SU-DHL-6 (cell line): ENCODE measurements around the gene AGAP3.

Source experiments
- EZH2phosphoT487 ChIP-seq: fragments of 200-600 bp; sonication (generic), shearing (Covaris generic); conservative IDR thresholded peaks from 2 replicates; pipeline ENCODE4 v1.6.1; 2018; ENCODE audit warnings: mild to moderate bottlenecking, antibody characterized with exemption, low read length, moderate library complexity, mixed read lengths
- TF ChIP-seq, protein P1 (sequence below): fragments of 200-600 bp; sonication (generic); IDR thresholded peaks from one replicate; pipeline ENCODE4 v1.5.1; 2017; ENCODE audit warnings: antibody characterized with exemption, mild to moderate bottlenecking, low read length, moderate library complexity; ENCODE audit not compliant: insufficient read depth, poor library complexity, severe bottlenecking

DNA sequence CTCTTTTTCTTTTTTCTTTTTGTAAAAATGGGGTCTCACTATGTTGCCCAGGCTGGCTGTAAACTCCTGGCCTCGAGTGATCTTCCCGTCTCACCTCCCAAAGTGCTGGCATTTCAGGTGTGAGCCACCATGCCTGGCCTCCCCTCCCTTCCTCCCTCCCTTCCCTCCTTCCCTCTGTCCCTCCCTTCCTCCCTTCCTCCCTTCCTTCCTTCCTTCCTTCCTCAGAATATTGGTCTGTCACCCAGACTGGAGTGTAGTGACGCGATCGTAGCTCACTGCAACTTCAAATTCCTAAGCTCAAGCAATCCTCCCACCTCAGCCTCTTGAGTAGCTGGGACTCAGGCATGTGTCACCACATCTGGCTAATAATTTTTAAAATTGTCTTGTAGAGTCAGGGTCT lies 8.4 kb downstream of the AGAP3 start:
- TF ChIP-seq, protein P1, sequence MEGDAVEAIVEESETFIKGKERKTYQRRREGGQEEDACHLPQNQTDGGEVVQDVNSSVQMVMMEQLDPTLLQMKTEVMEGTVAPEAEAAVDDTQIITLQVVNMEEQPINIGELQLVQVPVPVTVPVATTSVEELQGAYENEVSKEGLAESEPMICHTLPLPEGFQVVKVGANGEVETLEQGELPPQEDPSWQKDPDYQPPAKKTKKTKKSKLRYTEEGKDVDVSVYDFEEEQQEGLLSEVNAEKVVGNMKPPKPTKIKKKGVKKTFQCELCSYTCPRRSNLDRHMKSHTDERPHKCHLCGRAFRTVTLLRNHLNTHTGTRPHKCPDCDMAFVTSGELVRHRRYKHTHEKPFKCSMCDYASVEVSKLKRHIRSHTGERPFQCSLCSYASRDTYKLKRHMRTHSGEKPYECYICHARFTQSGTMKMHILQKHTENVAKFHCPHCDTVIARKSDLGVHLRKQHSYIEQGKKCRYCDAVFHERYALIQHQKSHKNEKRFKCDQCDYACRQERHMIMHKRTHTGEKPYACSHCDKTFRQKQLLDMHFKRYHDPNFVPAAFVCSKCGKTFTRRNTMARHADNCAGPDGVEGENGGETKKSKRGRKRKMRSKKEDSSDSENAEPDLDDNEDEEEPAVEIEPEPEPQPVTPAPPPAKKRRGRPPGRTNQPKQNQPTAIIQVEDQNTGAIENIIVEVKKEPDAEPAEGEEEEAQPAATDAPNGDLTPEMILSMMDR, result no peak
- no peak for TF ChIP-seq EZH2phosphoT487
